ENCODE measurements around the gene GNB1L. TPM values are rescaled to one million over a fixed set of nuclear protein-coding genes. Genes with fewer than 3 reads are reported as not detected.

Gene GNB1L
- total and polyA plus RNA-seq, 2 of the 13 experiments (the other 11 are each of a cell fraction or from before 2014, with no cell fraction given) = 2.5 to 7.4 TPM

GRCh38 chr22:19880786-19881569, 26.3 kb upstream of the GNB1L start:
- H3K36me3 ChIP-seq (replicated peaks in 1 of 2; ENCODE audit: control insufficient read depth in 1 of 2, insufficient read depth in 2 of 2, low read length in 2 of 2) = no peaks in the 10 kb centered on the region
- peak overlapping the region in 1 of 3 experiments; percentile 47; a peak in 2 of 6 replicates for H3K4me3 ChIP-seq (replicated peaks in 1 of 3; ENCODE audit: insufficient read depth in 1 of 3, low read depth in 2 of 3, low read length in 3 of 3)
- H3K27me3 ChIP-seq (ENCODE audit: control insufficient read depth in 1 of 2, insufficient read depth in 2 of 2, low read length in 2 of 2) = no peaks in the 10 kb centered on the region
- intact Hi-C loops (cut with micrococcal nuclease; ENCODE audit: unreplicated experiment) = loop anchor here (1.0 to 2.0 kb wide), 3 partner anchors 27 to 66 kb away; partner anchors contain the start of genes GNB1L and RTL10
- in situ Hi-C loops (cut with HindIII; ENCODE audit: extremely low pct_ligation_motif_present, low pct_unique_long_range_greater_than_20kb) = no loop called here
- peak overlapping the region; percentile 67 for H3K4me2 ChIP-seq (ENCODE audit: low read depth, low read length)
- H3K79me2 ChIP-seq (ENCODE audit: insufficient read depth, low read length) = no peaks in the 10 kb centered on the region
- peak overlapping the region; percentile 80 for H3K27ac ChIP-seq (ENCODE audit: extremely low read length, insufficient read depth, low read length)
- FAIRE-seq (peak; percentile 93), DNase-seq (ENCODE audit: low spot score) (peak; percentile 96), ATAC-seq (peak; percentile 90)
- BruUV-seq (replicated peaks) = no TSS peak
- peaks cover 34% of the 10 kb centered on the region for H3K4me1 ChIP-seq (ENCODE audit: insufficient read depth, low read length)
- H4K20me1 ChIP-seq (ENCODE audit: insufficient read depth, low read length) = no peaks in the 10 kb centered on the region
- no peak overlapping the region for H2AFZ ChIP-seq (ENCODE audit: low read length)
- WGBS (ENCODE audit: low lambda C conversion rate) = 27% methylated on average over 20 of the region's 27 CpGs
- CTCF ChIA-PET (ENCODE audit: low intra/inter-chr PET ratio, low total read pairs) = no interaction called here
- POLR2A ChIA-PET = interaction anchor here (1.5 to 1.9 kb wide), 2 partner anchors 11 to 18 kb away, joined by 4 to 8 read pairs; no protein-coding TSS in a partner anchor
- no peaks in the 10 kb centered on the region for H3K9me3 ChIP-seq (ENCODE audit: low read length)
- H3K9ac ChIP-seq (ENCODE audit: insufficient read depth, low read depth, low read length) = peak overlapping the region; percentile 60
- TF ChIP-seq NR2C2 (CRISPR knock-in tag; IDR thresholded peaks at IDR 0.05; ENCODE audit: borderline replicate concordance) (no peak), THAP9 (CRISPR knock-in tag; IDR thresholded peaks at IDR 0.05; ENCODE audit: borderline replicate concordance) (peak; percentile 40; the same call in 1 of the 2 replicates), ZFP91 (CRISPR knock-in tag; IDR thresholded peaks at IDR 0.05; ENCODE audit: borderline replicate concordance) (peak; percentile 69; the same call in 1 of the 2 replicates), NR2F6 (IDR thresholded peaks at IDR 0.05) (peak; percentile 50), NR2F6 (CRISPR knock-in tag; IDR thresholded peaks at IDR 0.05) (peak; percentile 83), CHD4 (IDR thresholded peaks at IDR 0.05; ENCODE audit: borderline replicate concordance, low read length) (peak; percentile 53; the same call in 1 of the 2 replicates), HMGA1 (CRISPR knock-in tag; conservative IDR thresholded peaks at IDR 0.05) (no peak), ZNF232 (CRISPR knock-in tag; IDR thresholded peaks at IDR 0.05; ENCODE audit: borderline replicate concordance) (peak; percentile 33; the same call in 1 of the 2 replicates), ZBTB34 (CRISPR knock-in tag; IDR thresholded peaks at IDR 0.05) (0 out of 2 replicates have a peak, but pooled peaks have one; percentile 27), GATA4 (IDR thresholded peaks at IDR 0.05; ENCODE audit: borderline replicate concordance, low read depth) (peak; percentile 55; the same call in 1 of the 2 replicates), SKI (IDR thresholded peaks at IDR 0.05; ENCODE audit: partially characterized antibody) (no peak), HNF1B (CRISPR knock-in tag; IDR thresholded peaks at IDR 0.05) (peak; percentile 73), FOSL1 (CRISPR knock-in tag; IDR thresholded peaks at IDR 0.05; ENCODE audit: borderline replicate concordance) (peak; percentile 96), HNF4G (IDR thresholded peaks at IDR 0.05; ENCODE audit: borderline replicate concordance, low read depth, low read length) (peak; percentile 42; the same call in 1 of the 2 replicates), HNF4G (CRISPR knock-in tag; IDR thresholded peaks at IDR 0.05; ENCODE audit: borderline replicate concordance, low read depth) (no peak)

All from HepG2 (cell line).